Subcutaneous preadipocyte (primary cell): ENCODE measurements around the gene FEM1A. TPM values are rescaled to one million over a fixed set of nuclear protein-coding genes. Genes with fewer than 3 reads are reported as not detected.

Source experiments
- small RNA-seq: library from RNA; depleted of rRNA; stranded (forward); fragments of <200 nt; gene quantifications from one replicate; pipeline ENCODE3, GENCODE V24; 2012
- total RNA-seq: library from RNA; depleted of rRNA; stranded (reverse); fragments of >200 nt; gene quantifications from 2 replicates; pipeline ENCODE4 v1.2.3, GENCODE V29; 2012

Gene FEM1A, protein sequence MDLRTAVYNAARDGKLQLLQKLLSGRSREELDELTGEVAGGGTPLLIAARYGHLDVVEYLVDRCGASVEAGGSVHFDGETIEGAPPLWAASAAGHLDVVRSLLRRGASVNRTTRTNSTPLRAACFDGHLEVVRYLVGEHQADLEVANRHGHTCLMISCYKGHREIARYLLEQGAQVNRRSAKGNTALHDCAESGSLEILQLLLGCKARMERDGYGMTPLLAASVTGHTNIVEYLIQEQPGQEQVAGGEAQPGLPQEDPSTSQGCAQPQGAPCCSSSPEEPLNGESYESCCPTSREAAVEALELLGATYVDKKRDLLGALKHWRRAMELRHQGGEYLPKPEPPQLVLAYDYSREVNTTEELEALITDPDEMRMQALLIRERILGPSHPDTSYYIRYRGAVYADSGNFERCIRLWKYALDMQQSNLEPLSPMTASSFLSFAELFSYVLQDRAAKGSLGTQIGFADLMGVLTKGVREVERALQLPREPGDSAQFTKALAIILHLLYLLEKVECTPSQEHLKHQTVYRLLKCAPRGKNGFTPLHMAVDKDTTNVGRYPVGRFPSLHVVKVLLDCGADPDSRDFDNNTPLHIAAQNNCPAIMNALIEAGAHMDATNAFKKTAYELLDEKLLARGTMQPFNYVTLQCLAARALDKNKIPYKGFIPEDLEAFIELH
- total RNA-seq = 9.2 and 13.9 TPM in 2 replicates

DNA sequence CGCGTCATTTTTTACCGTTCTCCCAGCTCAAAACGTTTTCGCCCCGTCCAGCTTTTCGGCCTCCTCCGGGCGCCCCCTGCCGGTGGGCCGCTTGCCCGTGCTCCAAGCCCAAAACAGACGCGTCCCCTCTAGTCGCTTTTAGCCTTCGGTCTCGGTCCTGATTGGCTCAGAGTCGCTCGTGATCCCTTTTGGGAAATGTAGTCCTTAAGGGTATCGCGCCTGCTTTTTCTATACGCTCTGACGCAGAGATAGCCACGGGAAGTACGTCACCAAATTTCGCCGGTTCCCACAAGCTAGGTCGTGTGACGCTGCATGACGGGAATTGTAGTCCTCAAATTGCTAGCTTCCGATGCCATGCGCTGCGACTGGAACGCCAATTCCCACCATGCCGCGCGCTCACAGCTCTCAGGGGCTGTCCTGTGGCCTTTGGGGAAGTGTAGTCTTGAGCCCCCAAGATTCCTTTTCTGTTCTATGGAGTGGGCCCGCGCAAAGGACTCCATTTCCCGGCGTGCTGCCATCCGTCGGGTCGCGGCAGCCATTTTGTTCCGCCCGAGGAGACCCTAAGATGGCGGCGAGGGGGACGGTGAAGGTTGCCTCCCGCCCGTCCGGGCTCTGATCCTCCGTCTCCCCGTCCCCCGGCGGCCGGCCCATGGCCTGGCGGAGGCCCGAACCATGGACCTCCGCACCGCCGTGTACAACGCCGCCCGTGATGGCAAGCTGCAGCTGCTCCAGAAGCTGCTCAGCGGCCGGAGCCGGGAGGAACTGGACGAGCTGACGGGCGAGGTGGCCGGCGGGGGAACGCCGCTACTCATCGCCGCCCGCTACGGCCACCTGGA, at the start of gene FEM1A:
FEM1A (plus strand) TSS at position 552 of the 836 bp plus-strand sequence; CDS start at position 673, 121 bp downstream.

DNA sequence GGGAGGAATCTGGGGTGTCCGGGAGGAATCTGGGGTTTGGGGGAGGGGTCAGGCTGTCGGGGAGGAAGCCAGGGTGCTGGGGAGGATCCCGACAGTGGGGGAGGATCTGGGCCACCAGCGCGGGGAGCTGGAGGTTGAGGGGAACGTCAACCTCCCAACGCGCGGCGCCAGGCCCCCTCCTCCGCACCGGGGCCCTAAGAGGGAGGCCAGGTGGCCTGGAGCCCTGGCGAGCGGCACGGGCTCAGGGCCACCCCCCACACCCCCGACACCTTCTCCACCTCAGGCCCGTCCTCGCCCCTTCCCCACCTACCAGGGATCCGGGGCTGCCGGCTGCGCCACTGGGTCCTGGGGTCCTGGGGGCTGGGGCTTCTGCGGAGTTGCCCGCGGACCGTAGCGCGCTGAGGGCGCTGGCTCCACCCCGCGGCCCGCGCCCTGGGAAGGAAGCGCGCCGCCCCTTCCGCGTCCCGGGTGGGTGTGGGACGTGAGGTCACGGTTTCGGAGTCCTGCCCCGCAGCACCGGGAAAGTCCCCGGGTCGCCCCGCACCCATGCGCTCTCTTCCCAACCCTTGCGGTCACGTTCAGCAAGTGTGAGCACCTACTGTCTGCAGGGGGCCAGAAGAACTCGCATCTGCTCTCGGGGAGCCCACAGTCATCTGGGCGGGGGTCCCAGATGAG, 39.9 kb downstream of the FEM1A start, which contains the start of gene TICAM1:
TICAM1 (minus strand) TSS at position 409 of the 675 bp plus-strand sequence. CDS start 13,335 bp downstream, outside the sequence.

Small RNA genes within 50 kb of the gene (small RNA-seq; reads per million reads assigned to genes)
- gene MIR7-3 = 0.08 reads per million

Other genes starting within 250 kb of the FEM1A start
- gene SEMA6B, start 232.1 kb upstream of the FEM1A start, total RNA-seq = 0.37 TPM in 1 of 2 replicates, not detected in the other
- gene TNFAIP8L1, start 152.2 kb upstream of the FEM1A start, total RNA-seq = 1.8 and 3.9 TPM in 2 replicates
- gene MYDGF, start 121.4 kb upstream of the FEM1A start, total RNA-seq = 160 and 191 TPM in 2 replicates
- gene DPP9, start 67.9 kb upstream of the FEM1A start, total RNA-seq = 44.8 and 58.6 TPM in 2 replicates
- 3.7 and 4.3 TPM in 2 replicates for gene TICAM1, start 40.0 kb downstream of the FEM1A start, total RNA-seq
- gene PLIN3, start 75.9 kb downstream of the FEM1A start, total RNA-seq = 287 and 391 TPM in 2 replicates
- not detected in 2 replicates for gene ARRDC5, start 111.2 kb downstream of the FEM1A start, total RNA-seq
- gene UHRF1, start 117.8 kb downstream of the FEM1A start, total RNA-seq = 26.5 and 51.8 TPM in 2 replicates
- 13.6 and 17.0 TPM in 2 replicates for gene KDM4B, start 177.4 kb downstream of the FEM1A start, total RNA-seq